ENCODE data around the gene IQCE.

IQCE gene

GRCh38 chr7:2577914-2578680 is 19.3 kb downstream of the IQCE start:
- no peak for ATAC-seq
- TF ChIP-seq ZNF70 (CRISPR knock-in tag; IDR thresholded peaks at IDR 0.05), result no peak
- TF ChIP-seq ZFP3 (CRISPR knock-in tag; IDR thresholded peaks at IDR 0.05), result no peak
- no peak for TF ChIP-seq RARB (CRISPR knock-in tag; IDR thresholded peaks at IDR 0.05)
- no peak for TF ChIP-seq ZNF565 (CRISPR knock-in tag; conservative IDR thresholded peaks at IDR 0.05; ENCODE audit: low read depth)
- no peak for TF ChIP-seq POU6F1 (CRISPR knock-in tag; IDR thresholded peaks at IDR 0.05; ENCODE audit: borderline replicate concordance, low read depth)
- TF ChIP-seq ARNTL (CRISPR knock-in tag; IDR thresholded peaks at IDR 0.05; ENCODE audit: borderline replicate concordance, low read depth), result no peak
- TF ChIP-seq CREB5 (CRISPR knock-in tag; IDR thresholded peaks at IDR 0.05; ENCODE audit: low read depth), result no peak
- no peak for TF ChIP-seq ZNF8 (CRISPR knock-in tag; IDR thresholded peaks at IDR 0.05)
- TF ChIP-seq SNAI2 (CRISPR knock-in tag; IDR thresholded peaks at IDR 0.05), result no peak
- no peak for TF ChIP-seq TSHZ2 (CRISPR knock-in tag; IDR thresholded peaks at IDR 0.05)
- no peak for TF ChIP-seq CSDC2 (CRISPR knock-in tag; IDR thresholded peaks at IDR 0.05)
- no peak for TF ChIP-seq PATZ1 (CRISPR knock-in tag; IDR thresholded peaks at IDR 0.05; ENCODE audit: borderline replicate concordance)
- TF ChIP-seq TOX (CRISPR knock-in tag; IDR thresholded peaks at IDR 0.05; ENCODE audit: borderline replicate concordance), result no peak
- no peak for TF ChIP-seq TCF4 (CRISPR knock-in tag; IDR thresholded peaks at IDR 0.05; ENCODE audit: borderline replicate concordance)
- TF ChIP-seq ZC3H10 (CRISPR knock-in tag; IDR thresholded peaks at IDR 0.05), result no peak
- TF ChIP-seq PPARA (CRISPR knock-in tag; IDR thresholded peaks at IDR 0.05; ENCODE audit: borderline replicate concordance), result no peak

GRCh38 chr7:2580636-2581035 is 21.9 kb downstream of the IQCE start:
- TF ChIP-seq ZNF565 (CRISPR knock-in tag; conservative IDR thresholded peaks at IDR 0.05; ENCODE audit: low read depth) (no peak), RARB (CRISPR knock-in tag; IDR thresholded peaks at IDR 0.05) (no peak), ZC3H10 (CRISPR knock-in tag; IDR thresholded peaks at IDR 0.05) (no peak), POU6F1 (CRISPR knock-in tag; IDR thresholded peaks at IDR 0.05; ENCODE audit: borderline replicate concordance, low read depth) (no peak), OSR1 (CRISPR knock-in tag; IDR thresholded peaks at IDR 0.05) (no peak), ZFP30 (CRISPR knock-in tag; IDR thresholded peaks at IDR 0.05) (no peak), ZNF70 (CRISPR knock-in tag; IDR thresholded peaks at IDR 0.05) (no peak), SNAI2 (CRISPR knock-in tag; IDR thresholded peaks at IDR 0.05) (no peak), TCF4 (CRISPR knock-in tag; IDR thresholded peaks at IDR 0.05; ENCODE audit: borderline replicate concordance) (no peak), PPARA (CRISPR knock-in tag; IDR thresholded peaks at IDR 0.05; ENCODE audit: borderline replicate concordance) (no peak)
- ATAC-seq, result no peak
